H1 (cell line): ENCODE measurements around the gene MPP2. TPM values are rescaled to one million over a fixed set of nuclear protein-coding genes. Genes with fewer than 3 reads are reported as not detected.

ENCODE experiments used
- ASH2L ChIP-seq: fragments of 200-600, 300-600 bp; sonication (generic); IDR thresholded peaks from one replicate; pipeline ENCODE4 v1.7.1; 2017; ENCODE audit warnings: low read length
- FOSL1 ChIP-seq: IDR thresholded peaks from 2 replicates; pipeline ENCODE4 v1.6.1; 2011; ENCODE audit warnings: mild to moderate bottlenecking, low read depth, low read length, moderate library complexity; ENCODE audit not compliant: insufficient read depth
- HDAC2 ChIP-seq, 2 experiments: fragments of 300-600 bp in 1 of 2; sonication (generic) in 1 of 2; IDR thresholded peaks; 2 replicates each; pipeline ENCODE4 v1.6.1; 2011 to 2012; ENCODE audit warnings: low read depth in 2 of 2, low read length in 2 of 2, mild to moderate bottlenecking in 2 of 2, moderate library complexity in 2 of 2, borderline replicate concordance in 1 of 2, inconsistent platforms in 1 of 2
- KDM1A ChIP-seq: fragments of 200-600, 300-600 bp; sonication (generic); IDR thresholded peaks from 2 replicates; pipeline ENCODE4 v1.7.1; 2016; ENCODE audit warnings: mild to moderate bottlenecking, low read length, borderline replicate concordance
- SAP30 ChIP-seq: fragments of 300-600 bp; sonication (generic); IDR thresholded peaks from 2 replicates; pipeline ENCODE4 v1.7.1; 2012; ENCODE audit warnings: low read length, moderate library complexity, mild to moderate bottlenecking, inconsistent platforms; ENCODE audit not compliant: insufficient read depth, insufficient replicate concordance
- SIX5 ChIP-seq: IDR thresholded peaks from 2 replicates; pipeline ENCODE4 v1.6.1; 2011; ENCODE audit warnings: mild to moderate bottlenecking, low read depth, low read length
- SP1 ChIP-seq: IDR thresholded peaks from 2 replicates; pipeline ENCODE4 v1.6.1; 2011; ENCODE audit warnings: low read depth, low read length
- TBP ChIP-seq: IDR thresholded peaks from 2 replicates; pipeline ENCODE4 v1.6.1; 2011; ENCODE audit warnings: low read depth, low read length, improper control_type of control experiment
- TCF12 ChIP-seq: IDR thresholded peaks from 2 replicates; pipeline ENCODE4 v1.6.1; 2011; ENCODE audit warnings: low read depth, mild to moderate bottlenecking, low read length
- TEAD4 ChIP-seq: IDR thresholded peaks from 2 replicates; pipeline ENCODE4 v1.6.1; 2012; ENCODE audit warnings: low read depth, low read length, inconsistent platforms, mixed read lengths
- YY1 ChIP-seq: IDR thresholded peaks from 2 replicates; pipeline ENCODE4 v1.6.1; 2011; ENCODE audit warnings: low read depth, mild to moderate bottlenecking, low read length
- polyA plus RNA-seq, 7 experiments: library from polyadenylated mRNA; depleted of rRNA in 3 of 7; stranded (reverse) in 5 of 7; unstranded in 2 of 7; fragments of >200 nt in 5 of 7; fragments of 200-250 nt in 2 of 7; gene quantifications; 1 replicate in 5 of 7; 2 replicates in 1 of 7; 4 replicates in 1 of 7; pipeline versions ENCODE4 v1.2.1 to v1.2.3, GENCODE V29; 2011 to 2013; ENCODE audit warnings: missing spikeins in 2 of 7, mixed read lengths in 2 of 7
- total RNA-seq: library from RNA; stranded (reverse); fragmentation: NEBNext Ultra II Directional; extraction: Animal tissue kit (Norgen Biotek cat#: 25700); gene quantifications from 2 replicates; pipeline ENCODE4 v1.2.1, GENCODE V29; 2021
- TF ChIP-seq, protein P1 (sequence below): IDR thresholded peaks from 2 replicates; pipeline ENCODE4 v1.6.1; 2012; ENCODE audit warnings: inconsistent platforms
- TF ChIP-seq, protein P2 (sequence below), 3 experiments: IDR thresholded peaks; 1 replicate in 2 of 3; 2 replicates in 1 of 3; pipeline versions ENCODE4 v1.5.1 to v1.6.1; 2011; ENCODE audit warnings: low read length in 3 of 3, mild to moderate bottlenecking in 3 of 3, inconsistent platforms in 2 of 3, low read depth in 1 of 3, moderate library complexity in 1 of 3; ENCODE audit not compliant: insufficient read depth in 1 of 3; ENCODE audit errors: control extremely low read depth in 1 of 3
- TF ChIP-seq, protein P3 (sequence below): IDR thresholded peaks from 2 replicates; pipeline ENCODE4 v1.6.1; 2011; ENCODE audit warnings: low read depth, mild to moderate bottlenecking, low read length; ENCODE audit not compliant: insufficient read depth

Gene MPP2
- total and polyA plus RNA-seq, 2 of the 8 experiments (the other 6 are each of a cell fraction or from before 2014, with no cell fraction given): 30.9 to 34.1 TPM

DNA sequence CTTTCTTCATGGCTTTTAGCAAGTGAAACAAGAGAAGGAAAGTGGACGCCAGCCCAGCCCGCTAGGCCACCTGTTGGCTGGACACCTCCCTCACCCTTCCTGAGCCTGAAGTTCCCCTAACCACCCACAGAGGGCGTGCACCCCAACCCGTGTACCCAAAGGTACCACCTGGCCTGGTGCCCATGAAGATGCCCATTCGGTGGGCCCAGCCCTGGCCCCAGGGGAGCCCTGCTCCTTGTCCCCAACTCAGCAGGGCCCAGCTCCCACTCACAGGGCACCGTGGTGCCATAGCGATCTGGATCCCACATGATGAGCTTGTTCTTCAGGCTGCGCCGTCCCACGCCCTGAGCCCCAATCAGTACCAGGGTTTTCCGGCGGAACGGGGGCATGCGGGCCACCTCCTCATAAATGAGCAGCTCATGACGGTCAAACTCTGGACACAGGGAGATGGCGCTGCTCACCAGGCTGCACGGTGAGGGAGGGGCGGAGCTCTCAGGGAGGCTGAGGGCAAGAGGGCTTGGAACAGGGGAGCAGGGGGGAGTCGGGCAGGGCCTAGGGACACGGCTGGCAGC is 26.8 kb downstream of the MPP2 start (continued):
- TF ChIP-seq, protein P1, sequence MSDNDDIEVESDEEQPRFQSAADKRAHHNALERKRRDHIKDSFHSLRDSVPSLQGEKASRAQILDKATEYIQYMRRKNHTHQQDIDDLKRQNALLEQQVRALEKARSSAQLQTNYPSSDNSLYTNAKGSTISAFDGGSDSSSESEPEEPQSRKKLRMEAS: peak; percentile 47
- TF ChIP-seq YY1: peak; percentile 69; the same call in 1 of the 2 replicates
- no peak for TF ChIP-seq TBP
- no peak for TF ChIP-seq SP1
- no peak for TF ChIP-seq ASH2L
- no peak for TF ChIP-seq SAP30
- TF ChIP-seq TEAD4: no peak
- TF ChIP-seq, protein P2, sequence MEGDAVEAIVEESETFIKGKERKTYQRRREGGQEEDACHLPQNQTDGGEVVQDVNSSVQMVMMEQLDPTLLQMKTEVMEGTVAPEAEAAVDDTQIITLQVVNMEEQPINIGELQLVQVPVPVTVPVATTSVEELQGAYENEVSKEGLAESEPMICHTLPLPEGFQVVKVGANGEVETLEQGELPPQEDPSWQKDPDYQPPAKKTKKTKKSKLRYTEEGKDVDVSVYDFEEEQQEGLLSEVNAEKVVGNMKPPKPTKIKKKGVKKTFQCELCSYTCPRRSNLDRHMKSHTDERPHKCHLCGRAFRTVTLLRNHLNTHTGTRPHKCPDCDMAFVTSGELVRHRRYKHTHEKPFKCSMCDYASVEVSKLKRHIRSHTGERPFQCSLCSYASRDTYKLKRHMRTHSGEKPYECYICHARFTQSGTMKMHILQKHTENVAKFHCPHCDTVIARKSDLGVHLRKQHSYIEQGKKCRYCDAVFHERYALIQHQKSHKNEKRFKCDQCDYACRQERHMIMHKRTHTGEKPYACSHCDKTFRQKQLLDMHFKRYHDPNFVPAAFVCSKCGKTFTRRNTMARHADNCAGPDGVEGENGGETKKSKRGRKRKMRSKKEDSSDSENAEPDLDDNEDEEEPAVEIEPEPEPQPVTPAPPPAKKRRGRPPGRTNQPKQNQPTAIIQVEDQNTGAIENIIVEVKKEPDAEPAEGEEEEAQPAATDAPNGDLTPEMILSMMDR (IDR thresholded peaks at IDR 0.05; ENCODE audit: control extremely low read depth in 1 of 3, insufficient read depth in 1 of 3, low read depth in 1 of 3, low read length in 3 of 3): peak; percentile 90 to 95 (median 92)
- no peak for TF ChIP-seq SIX5
- TF ChIP-seq FOSL1: no peak
- TF ChIP-seq TCF12: no peak
- TF ChIP-seq HDAC2 (IDR thresholded peaks at IDR 0.05; ENCODE audit: borderline replicate concordance in 1 of 2, low read depth in 2 of 2, low read length in 2 of 2): no peak
- no peak for TF ChIP-seq KDM1A
- TF ChIP-seq, protein P3, sequence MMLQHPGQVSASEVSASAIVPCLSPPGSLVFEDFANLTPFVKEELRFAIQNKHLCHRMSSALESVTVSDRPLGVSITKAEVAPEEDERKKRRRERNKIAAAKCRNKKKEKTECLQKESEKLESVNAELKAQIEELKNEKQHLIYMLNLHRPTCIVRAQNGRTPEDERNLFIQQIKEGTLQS: no peak
